Naive B cell (primary cell): ENCODE data around the gene FAM228A. TPM values are rescaled to one million over a fixed set of nuclear protein-coding genes. Genes with fewer than 3 reads are reported as not detected.
"Not testable (repeated sequence)": the region's sequence is repeated elsewhere in the genome, so short reads cannot be mapped to it uniquely, and the experiment has no call there.

Experiments
- ATAC-seq, 2 donors: fragments of 150-1000 bp; cut with Tn5 transposase; 2 replicates each; pipeline ENCODE4 v1.10.0; 2021; ENCODE audit warnings: low read depth in 2 of 2, mild to moderate bottlenecking in 2 of 2, moderate library complexity in 2 of 2
- DNase-seq: peaks from one replicate; pipeline ENCODE4 v3.0.0; 2022
- H3K27ac Mint-ChIP-seq, 6 donors: one replicate each; pipeline ENCODE4 v1.8.0; 2020 to 2022; ENCODE audit warnings: mild to moderate bottlenecking in 6 of 6, mixed read lengths in 6 of 6, moderate library complexity in 5 of 6, inconsistent platforms in 2 of 6
- H3K27me3 Mint-ChIP-seq, 3 donors: one replicate each; pipeline ENCODE4 v1.8.0; 2021 to 2022; ENCODE audit warnings: mixed read lengths in 3 of 3, mild to moderate bottlenecking in 1 of 3
- H3K36me3 Mint-ChIP-seq, 2 donors: one replicate each; pipeline ENCODE4 v1.8.0; 2020 to 2022; ENCODE audit warnings: mixed read lengths in 2 of 2, inconsistent platforms in 1 of 2, mild to moderate bottlenecking in 1 of 2
- H3K4me1 Mint-ChIP-seq, 3 donors: one replicate each; pipeline ENCODE4 v1.8.0; 2020 to 2022; ENCODE audit warnings: mixed read lengths in 3 of 3, inconsistent platforms in 1 of 3, mild to moderate bottlenecking in 1 of 3, moderate library complexity in 1 of 3
- H3K4me3 Mint-ChIP-seq, 8 donors: one replicate each; pipeline ENCODE4 v1.8.0; 2020 to 2022; ENCODE audit warnings: mild to moderate bottlenecking in 8 of 8, mixed read lengths in 8 of 8, moderate library complexity in 8 of 8, inconsistent platforms in 2 of 8
- H3K9me3 Mint-ChIP-seq, 7 donors: one replicate each; pipeline ENCODE4 v1.8.0; 2020 to 2022; ENCODE audit warnings: mixed read lengths in 7 of 7, mild to moderate bottlenecking in 5 of 7, inconsistent platforms in 2 of 7, moderate library complexity in 1 of 7
- polyA plus RNA-seq, 6 donors: library from polyadenylated mRNA; unstranded; fragments of 300-500 nt; fragmentation: Illumina TruSeq; gene quantifications; one replicate each; pipeline ENCODE4 v1.2.3, GENCODE V29; 2021; ENCODE audit warnings: low read depth in 6 of 6

FAM228A gene
- polyA plus RNA-seq, result not detected

GRCh38 chr2:24174851-24175277 is at the start of gene FAM228A:
Gene FAM228A, plus strand, starts transcription at chr2:24175053. Its CDS starts 428 bp downstream, at chr2:24175481.
- Mint-ChIP-seq H3K4me1 (no peaks in the 10 kb centered on the region), H3K9me3 (peaks cover 2 to 13% (median 5%) of the 10 kb centered on the region in 7 donors), H3K4me3 (no peak within 1 kb of the TSS), H3K27ac (peak within 1 kb of the TSS in 1 of 6 donors; percentile 2), H3K27me3 (peaks cover 6 to 9% (median 7%) of the 10 kb centered on the region in 3 donors), H3K36me3 (peaks cover 0 to 8% of the 10 kb centered on the region in 2 donors)
- ATAC-seq (no peak), DNase-seq (no peak)

GRCh38 chr2:24125956-24126355 is 48.9 kb upstream of the FAM228A start:
- peaks cover 14 to 23% (median 22%) of the 10 kb centered on the region in 3 donors for H3K4me1 Mint-ChIP-seq
- H3K9me3 Mint-ChIP-seq, result no peaks in the 10 kb centered on the region
- peak overlapping the region in 2 of 8 donors; percentile 83 to 86 for H3K4me3 Mint-ChIP-seq
- no peak for ATAC-seq
- no peaks in the 10 kb centered on the region for H3K27me3 Mint-ChIP-seq
- peak overlapping the region in 2 of 6 donors; percentile 13 to 42 for H3K27ac Mint-ChIP-seq
- DNase-seq, result no peak
- no peaks in the 10 kb centered on the region for H3K36me3 Mint-ChIP-seq

GRCh38 chr2:24132543-24132942 is 42.3 kb upstream of the FAM228A start:
- DNase-seq (no peak), ATAC-seq (no peak)
- peaks cover 0 to 7% (median 6%) of the 10 kb centered on the region in 3 donors for H3K4me1 Mint-ChIP-seq
- no peak overlapping the region for H3K27ac Mint-ChIP-seq
- H3K27me3 Mint-ChIP-seq, result no peaks in the 10 kb centered on the region
- H3K9me3 Mint-ChIP-seq, result peaks cover 0 to 14% (median 6%) of the 10 kb centered on the region in 7 donors
- no peak overlapping the region for H3K4me3 Mint-ChIP-seq
- H3K36me3 Mint-ChIP-seq, result peaks cover 0 to 15% of the 10 kb centered on the region in 2 donors

GRCh38 chr2:24140305-24140704 is 34.5 kb upstream of the FAM228A start:
- not testable (repeated sequence) for H3K4me3 Mint-ChIP-seq, DNase-seq, H3K27me3 Mint-ChIP-seq, H3K27ac Mint-ChIP-seq, H3K9me3 Mint-ChIP-seq, ATAC-seq, H3K4me1 Mint-ChIP-seq
- peaks cover 0 to 16% of the 10 kb centered on the region in 2 donors for H3K36me3 Mint-ChIP-seq

- H3K4me1 Mint-ChIP-seq, result peaks cover 0 to 4% (median 0%) of the 10 kb centered on the region in 3 donors
- no peak overlapping the region for H3K4me3 Mint-ChIP-seq
- peak overlapping the region in 2 of 6 donors; percentile 3 to 46 for H3K27ac Mint-ChIP-seq
- DNase-seq (no peak), ATAC-seq (no peak)
- H3K27me3 Mint-ChIP-seq, result no peaks in the 10 kb centered on the region
- H3K36me3 Mint-ChIP-seq, result peaks cover 27 to 42% of the 10 kb centered on the region in 2 donors
- H3K9me3 Mint-ChIP-seq, result peaks cover 12 to 32% (median 23%) of the 10 kb centered on the region in 7 donors
These were observed 27.5 kb upstream of the FAM228A start for GRCh38 chr2:24147364-24147763.

- peaks cover 6 to 15% (median 10%) of the 10 kb centered on the region in 7 donors for H3K9me3 Mint-ChIP-seq
- no peaks in the 10 kb centered on the region for H3K4me1 Mint-ChIP-seq
- no peak for ATAC-seq
- no peak overlapping the region for H3K27ac Mint-ChIP-seq
- H3K4me3 Mint-ChIP-seq, result no peak overlapping the region
- H3K27me3 Mint-ChIP-seq, result no peaks in the 10 kb centered on the region
- no peak for DNase-seq
- peaks cover 21 to 42% of the 10 kb centered on the region in 2 donors for H3K36me3 Mint-ChIP-seq
These were observed 22.2 kb upstream of the FAM228A start for GRCh38 chr2:24152413-24153197.

- DNase-seq, result no peak
- no peaks in the 10 kb centered on the region for H3K27me3 Mint-ChIP-seq
- H3K9me3 Mint-ChIP-seq, result peaks cover 0 to 7% (median 5%) of the 10 kb centered on the region in 7 donors
- H3K4me1 Mint-ChIP-seq, result no peaks in the 10 kb centered on the region
- peaks cover 13 to 40% of the 10 kb centered on the region in 2 donors for H3K36me3 Mint-ChIP-seq
- no peak for ATAC-seq
- H3K27ac Mint-ChIP-seq, result no peak overlapping the region
- H3K4me3 Mint-ChIP-seq, result no peak overlapping the region
These were observed 21.4 kb upstream of the FAM228A start for GRCh38 chr2:24153478-24153877.

GRCh38 chr2:24158131-24158530 is 16.7 kb upstream of the FAM228A start:
- no peaks in the 10 kb centered on the region for H3K27me3 Mint-ChIP-seq

GRCh38 chr2:24159708-24160107 is 15.1 kb upstream of the FAM228A start:
- Mint-ChIP-seq H3K4me3 (no peak overlapping the region), H3K27ac (no peak overlapping the region), H3K9me3 (peaks cover 0 to 7% (median 3%) of the 10 kb centered on the region in 7 donors), H3K27me3 (no peaks in the 10 kb centered on the region), H3K36me3 (peaks cover 10 to 22% of the 10 kb centered on the region in 2 donors), H3K4me1 (peaks cover 3 to 8% (median 6%) of the 10 kb centered on the region in 3 donors)
- DNase-seq, result no peak
- ATAC-seq, result no peak

More at GRCh38 chr2:24158131-24158530, 16.7 kb upstream of the FAM228A start:
- Mint-ChIP-seq H3K4me1 (no peaks in the 10 kb centered on the region), H3K4me3 (no peak overlapping the region), H3K36me3 (peaks cover 10 to 22% of the 10 kb centered on the region in 2 donors), H3K27ac (peak overlapping the region in 1 of 6 donors; percentile 2), H3K9me3 (peaks cover 0 to 7% (median 3%) of the 10 kb centered on the region in 7 donors)
- no peak for ATAC-seq
- no peak for DNase-seq

- Mint-ChIP-seq H3K4me3 (no peak overlapping the region), H3K27me3 (no peaks in the 10 kb centered on the region), H3K36me3 (peaks cover 10 to 22% of the 10 kb centered on the region in 2 donors), H3K4me1 (peaks cover 8 to 16% (median 9%) of the 10 kb centered on the region in 3 donors), H3K27ac (no peak overlapping the region), H3K9me3 (peaks cover 0 to 7% (median 3%) of the 10 kb centered on the region in 7 donors)
- ATAC-seq (no peak), DNase-seq (no peak)
These were observed 14.1 kb upstream of the FAM228A start for GRCh38 chr2:24160761-24161160.

GRCh38 chr2:24162494-24162893 is 12.4 kb upstream of the FAM228A start:
- Mint-ChIP-seq H3K4me1 (peaks cover 8 to 16% (median 9%) of the 10 kb centered on the region in 3 donors), H3K27ac (no peak overlapping the region), H3K9me3 (peaks cover 0 to 7% (median 3%) of the 10 kb centered on the region in 7 donors), H3K36me3 (peaks cover 10 to 15% of the 10 kb centered on the region in 2 donors), H3K4me3 (no peak overlapping the region), H3K27me3 (no peaks in the 10 kb centered on the region)
- DNase-seq (no peak), ATAC-seq (no peak)

- Mint-ChIP-seq H3K36me3 (peaks cover 10 to 11% of the 10 kb centered on the region in 2 donors), H3K9me3 (peaks cover 0 to 7% (median 3%) of the 10 kb centered on the region in 7 donors), H3K27me3 (no peaks in the 10 kb centered on the region), H3K4me1 (peaks cover 8 to 16% (median 9%) of the 10 kb centered on the region in 3 donors), H3K4me3 (peak overlapping the region in 1 of 8 donors; percentile 7), H3K27ac (no peak overlapping the region)
- DNase-seq (no peak), ATAC-seq (no peak)
These were observed 11.7 kb upstream of the FAM228A start for GRCh38 chr2:24163186-24163585.

- Mint-ChIP-seq H3K4me1 (peaks cover 8 to 16% (median 9%) of the 10 kb centered on the region in 3 donors), H3K36me3 (peaks cover 7 to 10% of the 10 kb centered on the region in 2 donors), H3K9me3 (peaks cover 0 to 7% (median 3%) of the 10 kb centered on the region in 7 donors), H3K27me3 (no peaks in the 10 kb centered on the region), H3K4me3 (no peak overlapping the region), H3K27ac (no peak overlapping the region)
- no peak for ATAC-seq
- no peak for DNase-seq
These were observed 11.3 kb upstream of the FAM228A start for GRCh38 chr2:24163601-24164000.
